ENCODE results near the gene ARSG. TPM values are rescaled to one million over a fixed set of nuclear protein-coding genes. Genes with fewer than 3 reads are reported as not detected.

Gene ARSG
- total RNA-seq, 2 donors from 2014 or later = 5.4 to 16.9 TPM

- H3K9me3 ChIP-seq = no peaks in the 10 kb centered on the region
- peak overlapping the region; percentile 31 for H3K4me3 ChIP-seq
- TF ChIP-seq CTCF (IDR thresholded peaks at IDR 0.05) = no peak
- peak overlapping the region in 1 of 2 donors; percentile 22 for H3K27ac ChIP-seq
- ATAC-seq (ENCODE audit: insufficient number of reproducible peaks, low FRiP score, low read depth) (no peak), DNase-seq (ENCODE audit: low spot score) (no peak)
- H3K36me3 ChIP-seq = no peaks in the 10 kb centered on the region
- H3K27me3 ChIP-seq (replicated peaks; ENCODE audit: insufficient read depth) = no peaks in the 10 kb centered on the region
- no peaks in the 10 kb centered on the region for H3K4me1 ChIP-seq (ENCODE audit: control insufficient read depth in 1 of 2, low read depth in 2 of 2)
These were observed 100.4 kb downstream of the ARSG start for GRCh38 chr17:68391561-68392268.

GRCh38 chr17:68394608-68395331, 103.5 kb downstream of the ARSG start:
- H3K36me3 ChIP-seq = no peaks in the 10 kb centered on the region
- H3K27ac ChIP-seq = no peak overlapping the region
- DNase-seq (ENCODE audit: low spot score) (no peak), ATAC-seq (ENCODE audit: insufficient number of reproducible peaks, low FRiP score, low read depth) (no peak)
- no peaks in the 10 kb centered on the region for H3K9me3 ChIP-seq
- H3K27me3 ChIP-seq (replicated peaks; ENCODE audit: insufficient read depth) = no peaks in the 10 kb centered on the region
- no peaks in the 10 kb centered on the region for H3K4me1 ChIP-seq (ENCODE audit: control insufficient read depth in 1 of 2, low read depth in 2 of 2)
- no peak for TF ChIP-seq CTCF (IDR thresholded peaks at IDR 0.05)
- no peak overlapping the region for H3K4me3 ChIP-seq

GRCh38 chr17:68396226-68397107, 105.2 kb downstream of the ARSG start:
- Histone ChIP-seq H3K27ac (no peak overlapping the region), H3K9me3 (no peaks in the 10 kb centered on the region), H3K4me3 (no peak overlapping the region), H3K27me3 (replicated peaks; ENCODE audit: insufficient read depth) (no peaks in the 10 kb centered on the region), H3K4me1 (ENCODE audit: control insufficient read depth in 1 of 2, low read depth in 2 of 2) (no peaks in the 10 kb centered on the region), H3K36me3 (no peaks in the 10 kb centered on the region)
- DNase-seq (ENCODE audit: low spot score) (no peak), ATAC-seq (ENCODE audit: insufficient number of reproducible peaks, low FRiP score, low read depth) (no peak)
- TF ChIP-seq CTCF (IDR thresholded peaks at IDR 0.05) = no peak

GRCh38 chr17:68397108-68397536, 105.8 kb downstream of the ARSG start:
- Histone ChIP-seq H3K27ac (no peak overlapping the region), H3K9me3 (no peaks in the 10 kb centered on the region), H3K4me3 (no peak overlapping the region), H3K36me3 (no peaks in the 10 kb centered on the region), H3K27me3 (replicated peaks; ENCODE audit: insufficient read depth) (no peaks in the 10 kb centered on the region), H3K4me1 (ENCODE audit: control insufficient read depth in 1 of 2, low read depth in 2 of 2) (no peaks in the 10 kb centered on the region)
- no peak for DNase-seq (ENCODE audit: low spot score)
- TF ChIP-seq CTCF (IDR thresholded peaks at IDR 0.05) = no peak
- ATAC-seq (ENCODE audit: insufficient number of reproducible peaks, low FRiP score, low read depth) = no peak

All from thoracic aorta (tissue), 2 donors.